ENCODE data around the gene BMPR1A. TPM values are rescaled to one million over a fixed set of nuclear protein-coding genes. Genes with fewer than 3 reads are reported as not detected.

The BMPR1A gene
- total and polyA plus RNA-seq, 9 of the 15 experiments (the other 6 are each of a cell fraction or from before 2014, with no cell fraction given), result 1.6 to 17.5 (median 9.1) TPM

DNA sequence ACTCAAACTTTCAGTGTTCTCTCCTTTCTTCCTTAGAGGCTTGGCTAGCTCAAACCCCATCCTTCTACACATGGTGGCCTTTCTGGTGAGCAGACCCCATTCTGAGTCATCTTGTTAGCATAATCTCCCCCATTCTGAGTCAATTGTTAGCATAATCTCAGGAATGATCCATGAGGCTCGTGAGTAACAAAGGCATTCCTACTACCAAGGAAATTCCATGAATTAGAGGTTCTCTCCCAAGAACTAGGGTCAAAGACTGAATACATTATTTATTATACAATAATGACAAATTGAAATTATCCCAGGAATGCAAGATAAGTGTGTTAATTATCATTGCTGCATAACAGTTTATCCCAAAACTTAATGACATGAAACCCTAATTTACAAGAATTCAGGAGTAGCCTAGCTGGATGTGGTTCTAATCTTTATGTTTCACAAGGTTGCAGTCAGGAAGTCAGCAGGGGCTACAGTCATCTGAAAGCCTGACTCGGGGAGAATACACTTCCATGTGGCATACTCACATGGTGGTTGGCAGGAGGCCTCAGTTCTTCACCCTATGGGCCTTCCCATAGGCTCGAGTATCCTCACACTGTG is 100.8 kb downstream of the BMPR1A start:
- 21% methylated on average over 3 of the region's 3 CpGs for WGBS (ENCODE audit: insufficient coverage, low coverage, missing lambda C conversion rate)
- no TSS peak for BruUV-seq (replicated peaks)
- H2AFZ ChIP-seq (ENCODE audit: low read depth, low read length), result no peak overlapping the region
- no peaks in the 10 kb centered on the region for H3K79me2 ChIP-seq (ENCODE audit: control insufficient read depth, insufficient read depth, low read length)
- no peaks in the 10 kb centered on the region for H3K36me3 ChIP-seq (ENCODE audit: control insufficient read depth, insufficient read depth, low read length)
- CTCF ChIA-PET (ENCODE audit: low intra/inter-chr PET ratio), result no interaction called here
- no peak for FAIRE-seq
- in situ Hi-C loops (cut with MboI), result no loop called here
- no peak overlapping the region for H3K27ac ChIP-seq (ENCODE audit: extremely low read depth, low read depth, low read length)
- ATAC-seq, result no peak
- no peak overlapping the region for H3K4me3 ChIP-seq
- intact Hi-C loops (cut with micrococcal nuclease), result no loop called here
- no peak for DNase-seq (ENCODE audit: extremely low read depth in 1 of 4, low spot score in 3 of 4)
- H3K27me3 ChIP-seq (ENCODE audit: control insufficient read depth in 2 of 2, insufficient read depth in 2 of 2, low read length in 2 of 2), result no peaks in the 10 kb centered on the region
- no peaks in the 10 kb centered on the region for H3K9me3 ChIP-seq (replicated peaks; ENCODE audit: control insufficient read depth, insufficient read depth, low read depth, low read length)
- H3K4me1 ChIP-seq (replicated peaks in 1 of 2; ENCODE audit: control insufficient read depth in 2 of 2, insufficient read depth in 2 of 2, low read length in 2 of 2), result no peaks in the 10 kb centered on the region
- POLR2A ChIA-PET, result interaction anchor here (0.9 kb wide), 1 partner anchor 37 kb away, joined by 3 read pairs; no protein-coding TSS in a partner anchor
- no peak overlapping the region for H3K4me2 ChIP-seq (ENCODE audit: insufficient read depth, low read length)
- H3K9me1 ChIP-seq (ENCODE audit: control insufficient read depth, insufficient read depth, low read length), result no peaks in the 10 kb centered on the region
- no peaks in the 10 kb centered on the region for H4K20me1 ChIP-seq (replicated peaks; ENCODE audit: control insufficient read depth, insufficient read depth, low read length)
- no peak overlapping the region for H3K9ac ChIP-seq (ENCODE audit: insufficient read depth in 1 of 2, low read depth in 2 of 2, low read length in 2 of 2)
- TF ChIP-seq, protein P1, sequence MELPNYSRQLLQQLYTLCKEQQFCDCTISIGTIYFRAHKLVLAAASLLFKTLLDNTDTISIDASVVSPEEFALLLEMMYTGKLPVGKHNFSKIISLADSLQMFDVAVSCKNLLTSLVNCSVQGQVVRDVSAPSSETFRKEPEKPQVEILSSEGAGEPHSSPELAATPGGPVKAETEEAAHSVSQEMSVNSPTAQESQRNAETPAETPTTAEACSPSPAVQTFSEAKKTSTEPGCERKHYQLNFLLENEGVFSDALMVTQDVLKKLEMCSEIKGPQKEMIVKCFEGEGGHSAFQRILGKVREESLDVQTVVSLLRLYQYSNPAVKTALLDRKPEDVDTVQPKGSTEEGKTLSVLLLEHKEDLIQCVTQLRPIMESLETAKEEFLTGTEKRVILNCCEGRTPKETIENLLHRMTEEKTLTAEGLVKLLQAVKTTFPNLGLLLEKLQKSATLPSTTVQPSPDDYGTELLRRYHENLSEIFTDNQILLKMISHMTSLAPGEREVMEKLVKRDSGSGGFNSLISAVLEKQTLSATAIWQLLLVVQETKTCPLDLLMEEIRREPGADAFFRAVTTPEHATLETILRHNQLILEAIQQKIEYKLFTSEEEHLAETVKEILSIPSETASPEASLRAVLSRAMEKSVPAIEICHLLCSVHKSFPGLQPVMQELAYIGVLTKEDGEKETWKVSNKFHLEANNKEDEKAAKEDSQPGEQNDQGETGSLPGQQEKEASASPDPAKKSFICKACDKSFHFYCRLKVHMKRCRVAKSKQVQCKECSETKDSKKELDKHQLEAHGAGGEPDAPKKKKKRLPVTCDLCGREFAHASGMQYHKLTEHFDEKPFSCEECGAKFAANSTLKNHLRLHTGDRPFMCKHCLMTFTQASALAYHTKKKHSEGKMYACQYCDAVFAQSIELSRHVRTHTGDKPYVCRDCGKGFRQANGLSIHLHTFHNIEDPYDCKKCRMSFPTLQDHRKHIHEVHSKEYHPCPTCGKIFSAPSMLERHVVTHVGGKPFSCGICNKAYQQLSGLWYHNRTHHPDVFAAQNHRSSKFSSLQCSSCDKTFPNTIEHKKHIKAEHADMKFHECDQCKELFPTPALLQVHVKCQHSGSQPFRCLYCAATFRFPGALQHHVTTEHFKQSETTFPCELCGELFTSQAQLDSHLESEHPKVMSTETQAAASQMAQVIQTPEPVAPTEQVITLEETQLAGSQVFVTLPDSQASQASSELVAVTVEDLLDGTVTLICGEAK (IDR thresholded peaks at IDR 0.05), result no peak
- TF ChIP-seq, protein P1 (CRISPR knock-in tag; IDR thresholded peaks at IDR 0.05), result no peak
- TF ChIP-seq, protein P2, sequence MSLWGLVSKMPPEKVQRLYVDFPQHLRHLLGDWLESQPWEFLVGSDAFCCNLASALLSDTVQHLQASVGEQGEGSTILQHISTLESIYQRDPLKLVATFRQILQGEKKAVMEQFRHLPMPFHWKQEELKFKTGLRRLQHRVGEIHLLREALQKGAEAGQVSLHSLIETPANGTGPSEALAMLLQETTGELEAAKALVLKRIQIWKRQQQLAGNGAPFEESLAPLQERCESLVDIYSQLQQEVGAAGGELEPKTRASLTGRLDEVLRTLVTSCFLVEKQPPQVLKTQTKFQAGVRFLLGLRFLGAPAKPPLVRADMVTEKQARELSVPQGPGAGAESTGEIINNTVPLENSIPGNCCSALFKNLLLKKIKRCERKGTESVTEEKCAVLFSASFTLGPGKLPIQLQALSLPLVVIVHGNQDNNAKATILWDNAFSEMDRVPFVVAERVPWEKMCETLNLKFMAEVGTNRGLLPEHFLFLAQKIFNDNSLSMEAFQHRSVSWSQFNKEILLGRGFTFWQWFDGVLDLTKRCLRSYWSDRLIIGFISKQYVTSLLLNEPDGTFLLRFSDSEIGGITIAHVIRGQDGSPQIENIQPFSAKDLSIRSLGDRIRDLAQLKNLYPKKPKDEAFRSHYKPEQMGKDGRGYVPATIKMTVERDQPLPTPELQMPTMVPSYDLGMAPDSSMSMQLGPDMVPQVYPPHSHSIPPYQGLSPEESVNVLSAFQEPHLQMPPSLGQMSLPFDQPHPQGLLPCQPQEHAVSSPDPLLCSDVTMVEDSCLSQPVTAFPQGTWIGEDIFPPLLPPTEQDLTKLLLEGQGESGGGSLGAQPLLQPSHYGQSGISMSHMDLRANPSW (CRISPR knock-in tag; IDR thresholded peaks at IDR 0.05), result no peak

All from K562 (cell line).